GM21423 (cell line): ENCODE results near the gene TAB2.

ENCODE experiments used
- ATAC-seq: cut with Tn5 transposase; IDR thresholded peaks from one replicate; pipeline ENCODE4 v1.9.1; 2021; ENCODE audit warnings: mild to moderate bottlenecking, moderate library complexity; ENCODE audit not compliant: unreplicated experiment

TAB2 gene

DNA sequence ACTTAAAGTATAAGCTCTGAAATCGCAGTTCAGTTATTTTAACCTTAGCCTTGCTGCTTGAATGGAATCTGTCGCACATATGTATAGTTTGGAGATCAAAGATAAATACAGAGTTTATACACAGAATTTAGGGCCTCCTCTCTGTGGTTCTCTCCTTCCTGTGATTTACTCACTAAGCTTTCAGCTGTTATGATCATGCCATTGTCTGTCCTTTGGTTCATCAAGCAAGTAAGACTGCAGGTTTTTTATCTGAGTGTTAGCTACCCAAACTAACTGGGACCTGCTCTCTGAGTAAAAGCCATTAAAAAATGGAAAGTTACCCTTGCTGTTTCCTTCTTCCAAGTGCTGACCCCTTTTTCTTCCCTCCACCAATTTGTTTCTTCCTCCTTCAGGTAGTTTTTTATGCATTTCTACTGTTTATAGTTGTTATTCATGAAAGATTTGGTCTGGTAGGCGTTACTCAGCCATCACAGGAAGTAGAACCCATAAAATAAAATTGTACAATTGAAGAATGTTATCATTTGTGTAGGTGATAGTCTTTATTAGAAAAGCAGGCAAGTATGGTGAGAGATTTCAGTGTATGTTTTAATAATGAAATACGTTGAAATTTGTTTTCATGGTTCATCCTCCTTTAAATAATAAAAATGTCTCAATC is 48.9 kb downstream of the TAB2 start:
- ATAC-seq, result no peak

DNA sequence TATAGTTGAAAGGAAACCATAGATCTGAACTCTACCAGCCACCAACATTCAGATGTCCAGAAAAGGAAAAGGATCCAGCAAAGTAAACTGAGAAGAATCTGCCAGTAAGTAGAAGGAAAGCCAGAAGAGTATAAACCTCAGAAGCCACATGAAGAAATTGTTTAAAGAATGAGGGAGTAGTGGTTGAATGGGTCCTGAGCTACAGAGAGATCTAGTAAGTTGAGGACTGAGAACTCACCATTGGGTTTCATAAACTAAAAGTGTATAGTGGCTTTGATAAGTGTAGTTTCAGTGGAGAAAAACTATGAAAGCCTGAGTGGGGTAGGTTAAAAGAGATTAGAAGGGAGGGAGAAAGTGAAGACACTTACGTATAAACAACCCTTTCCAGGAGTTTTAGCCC is 50.6 kb downstream of the TAB2 start:
- no peak for ATAC-seq

DNA sequence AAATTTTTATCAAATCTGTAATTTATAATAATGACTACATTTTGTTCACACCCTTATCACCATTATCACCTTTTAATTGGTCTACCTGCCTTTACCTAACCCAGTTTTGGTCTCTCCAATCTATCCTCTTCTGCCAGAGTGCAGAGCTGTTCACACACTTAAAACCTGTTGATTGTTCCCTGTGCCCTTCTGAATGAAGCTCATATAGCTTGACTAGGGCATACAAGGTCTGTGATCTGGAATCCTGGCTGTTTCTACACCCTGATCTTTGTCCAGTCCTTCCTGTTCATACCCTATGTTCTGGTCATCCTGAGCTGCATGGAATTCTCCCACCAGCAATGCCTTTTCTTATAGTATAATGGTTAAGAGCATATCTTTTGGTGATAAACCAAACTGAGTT is 53.6 kb downstream of the TAB2 start:
- ATAC-seq, result no peak

DNA sequence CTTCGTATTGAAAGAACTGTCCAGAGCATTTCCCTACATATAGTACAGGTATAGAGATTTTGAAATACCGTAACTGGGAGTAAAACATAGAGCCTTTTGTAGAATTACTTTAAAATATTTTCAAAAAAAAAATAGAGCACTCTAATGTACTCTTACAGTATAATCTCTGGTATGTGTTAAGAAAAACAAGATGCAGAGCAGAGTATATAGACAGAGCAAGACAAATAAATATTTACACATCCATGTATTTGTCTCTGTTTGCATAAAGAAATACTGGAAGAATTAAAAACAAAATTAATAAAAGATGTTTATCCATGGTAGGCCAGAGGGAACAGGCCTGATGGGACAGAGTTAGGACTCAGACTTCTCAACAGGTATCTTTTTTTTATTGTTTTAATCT is 54.5 kb downstream of the TAB2 start:
- no peak for ATAC-seq

DNA sequence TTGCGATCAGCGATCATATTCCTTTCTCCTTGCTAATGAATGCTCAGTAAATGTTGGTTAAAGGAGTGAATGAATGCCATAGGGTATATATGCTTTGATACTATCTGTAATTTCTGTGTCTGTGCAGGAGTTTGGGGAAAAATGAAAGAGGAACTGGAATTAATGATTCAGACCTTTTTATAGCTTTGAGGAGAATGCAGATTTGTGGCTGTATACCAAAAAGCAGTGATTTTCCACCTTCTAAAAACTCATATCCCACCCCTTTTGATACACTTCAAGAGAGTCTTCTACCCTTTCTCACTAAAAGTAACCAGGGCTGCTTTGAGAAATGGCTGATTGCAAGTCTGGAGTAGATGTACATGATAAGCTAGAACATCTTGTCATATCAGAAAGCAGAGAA is 56.0 kb downstream of the TAB2 start:
- no peak for ATAC-seq

DNA sequence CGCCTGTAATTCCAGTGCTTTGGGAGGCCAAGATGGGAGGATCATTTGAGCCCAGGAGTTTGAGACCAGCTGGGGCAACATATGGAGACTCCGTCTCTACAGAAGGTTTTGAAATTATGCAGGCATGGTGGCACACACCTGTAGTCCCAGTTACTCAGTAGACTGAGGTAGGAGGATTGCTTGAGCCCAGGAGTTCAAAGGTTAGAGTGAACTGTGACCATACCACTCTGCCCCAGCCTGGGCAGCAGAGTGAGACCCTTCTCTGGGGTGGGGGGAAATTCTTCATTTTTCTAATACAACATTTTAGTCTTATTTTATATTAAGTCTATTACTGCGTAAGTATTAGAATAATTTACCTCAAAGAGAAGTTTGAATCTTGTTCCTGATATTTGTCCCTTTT is 62.5 kb downstream of the TAB2 start:
- no peak for ATAC-seq

DNA sequence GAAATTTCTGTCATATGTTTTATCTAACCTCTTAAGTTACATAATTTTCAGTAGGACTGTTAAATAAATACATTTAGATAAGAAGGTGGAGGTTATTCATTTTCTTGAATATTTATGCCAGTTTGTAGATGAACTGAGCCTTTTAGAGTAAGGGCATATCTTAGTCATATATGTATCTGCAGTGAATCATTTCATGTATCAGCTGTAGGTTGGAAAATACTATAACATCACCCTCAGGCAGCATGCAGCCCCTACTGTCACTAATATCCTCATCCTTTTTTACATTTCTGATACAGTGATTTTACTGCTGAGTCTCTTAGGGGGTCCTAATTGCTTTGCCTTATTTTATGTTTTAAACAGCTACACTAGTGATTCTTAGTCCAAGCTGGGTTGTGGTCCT is 63.0 kb downstream of the TAB2 start:
- no peak for ATAC-seq

DNA sequence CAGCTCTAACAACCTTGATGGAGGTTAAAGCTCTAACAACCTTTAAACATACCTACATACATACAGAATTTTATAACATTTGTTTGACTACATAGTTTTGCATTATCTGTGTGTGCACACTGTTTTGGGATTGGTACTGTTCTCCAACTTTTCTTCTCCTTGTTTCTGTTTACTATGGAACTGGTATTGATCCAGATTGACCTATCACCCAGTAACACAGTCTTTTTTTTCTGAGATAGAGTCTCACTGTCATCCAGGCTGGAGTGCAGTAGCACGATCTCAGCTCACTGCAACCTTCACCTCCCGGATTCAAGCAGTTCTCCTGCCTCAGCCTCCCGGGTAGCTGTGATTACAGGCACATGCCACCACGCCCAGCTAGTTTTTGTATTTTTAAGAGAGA is 65.9 kb downstream of the TAB2 start:
- ATAC-seq, result no peak

DNA sequence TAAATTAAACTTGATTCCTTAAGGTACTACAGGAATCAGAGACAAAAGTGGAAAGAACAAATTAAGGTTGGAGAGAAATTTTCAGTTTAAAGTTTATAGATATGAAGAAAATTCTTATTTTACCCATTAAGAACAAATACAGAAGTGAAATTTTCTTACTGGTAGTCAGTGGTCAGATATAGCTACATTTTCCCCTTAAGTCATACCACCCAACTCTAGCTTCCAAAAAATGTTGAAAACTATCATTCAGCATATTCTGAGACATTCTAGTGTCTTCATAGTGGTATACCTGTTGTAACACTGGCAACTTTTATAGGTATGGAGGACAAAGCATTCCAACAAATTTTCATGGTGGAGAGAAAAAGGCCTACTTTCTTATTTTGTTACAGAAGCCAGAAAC is 67.0 kb downstream of the TAB2 start:
- ATAC-seq, result no peak

DNA sequence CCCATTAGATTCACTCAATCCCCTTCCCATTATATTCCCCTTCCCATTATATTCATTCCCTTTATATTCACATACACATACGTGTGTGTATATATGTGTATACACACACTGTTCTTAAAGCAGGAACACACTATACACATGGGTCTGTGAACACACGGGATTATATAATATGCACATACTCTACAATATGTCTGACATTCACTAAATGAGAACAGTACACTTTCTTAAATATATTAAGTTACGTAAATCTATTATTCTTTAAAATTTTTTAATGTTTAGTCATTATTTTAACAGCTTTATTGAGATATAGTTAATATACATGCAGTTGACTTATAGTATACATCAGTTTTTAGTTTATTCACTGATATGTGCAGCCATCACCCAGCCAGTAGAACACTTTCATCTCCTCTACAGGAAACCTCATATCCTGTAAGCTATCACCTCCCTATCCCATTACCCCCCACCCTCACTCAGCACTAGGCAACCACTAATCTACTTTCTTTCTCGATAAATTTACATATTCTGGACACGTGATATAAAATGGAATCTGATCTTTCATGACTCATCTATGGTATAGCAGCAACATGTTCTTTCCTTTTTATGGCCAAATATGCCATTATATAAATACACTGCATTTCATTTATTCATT is 68.6 kb downstream of the TAB2 start:
- ATAC-seq, result no peak

DNA sequence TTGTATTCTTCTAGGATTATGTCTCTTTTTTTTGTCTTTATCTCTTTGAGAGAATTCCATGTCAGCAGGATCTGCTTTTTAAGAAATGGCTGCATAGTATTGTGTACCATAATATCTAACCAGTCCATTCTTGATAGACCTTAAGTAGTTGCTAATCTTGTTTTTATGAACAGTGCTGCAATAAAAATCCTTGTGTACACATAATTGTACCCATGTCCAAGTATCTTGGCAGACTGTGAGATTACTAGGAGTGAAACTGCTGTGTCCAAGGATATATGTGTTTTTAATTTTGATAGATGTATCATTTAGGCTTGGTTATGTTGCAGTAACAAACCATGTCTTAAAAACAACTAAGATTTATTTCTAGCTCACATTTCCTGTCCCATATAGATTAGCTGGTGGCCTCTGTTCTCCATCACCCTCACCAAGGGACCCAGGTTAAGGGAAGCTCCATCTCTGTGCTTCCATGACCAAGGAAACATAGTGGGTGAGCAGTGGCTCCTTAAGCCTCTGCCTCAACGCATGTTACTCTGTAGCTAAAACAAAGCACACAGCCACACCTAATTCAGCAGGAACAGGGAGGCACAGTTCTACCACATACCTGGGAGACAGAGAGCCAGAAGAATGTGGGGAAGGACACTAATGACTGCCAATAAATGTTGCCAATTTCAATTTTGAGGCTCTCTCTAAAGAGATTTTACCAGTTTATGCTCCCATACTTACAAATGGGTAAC is 70.4 kb downstream of the TAB2 start:
- ATAC-seq, result no peak

DNA sequence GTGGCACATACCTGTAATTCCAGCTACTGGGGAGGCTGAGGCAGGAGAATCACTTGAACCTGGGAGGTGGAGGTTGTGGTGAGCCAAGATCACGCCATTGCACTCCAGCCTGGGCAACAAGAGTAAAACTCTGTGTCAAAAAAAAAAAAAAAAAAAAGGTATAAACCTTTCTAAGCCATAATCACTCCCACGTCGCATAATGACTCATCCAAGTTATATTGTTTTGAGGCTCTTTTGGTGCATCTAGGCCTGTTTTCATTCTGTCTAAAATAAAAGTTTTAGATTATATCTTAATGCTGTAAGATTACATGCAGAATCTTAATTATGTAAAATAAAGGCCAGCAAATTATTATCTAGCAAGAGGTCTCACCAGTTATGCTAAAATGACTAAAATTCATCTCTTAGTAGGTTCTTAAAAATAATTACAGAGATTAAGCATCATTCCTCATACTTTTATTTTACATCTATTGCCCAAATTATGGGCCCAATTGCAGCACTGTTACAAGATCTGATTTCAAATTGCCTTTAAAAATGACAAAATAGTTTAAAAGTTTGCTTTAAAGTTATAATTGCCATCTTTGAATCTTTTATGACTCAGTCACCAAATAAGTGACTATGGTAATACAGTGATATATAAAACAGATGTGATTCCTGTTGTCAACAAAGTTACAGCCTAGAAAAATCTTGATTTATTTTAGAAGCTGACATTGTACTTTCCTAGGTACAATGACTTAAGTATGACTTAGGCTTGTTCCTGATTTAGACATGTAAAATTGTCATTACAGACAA is 72.2 kb downstream of the TAB2 start:
- ATAC-seq, result no peak

DNA sequence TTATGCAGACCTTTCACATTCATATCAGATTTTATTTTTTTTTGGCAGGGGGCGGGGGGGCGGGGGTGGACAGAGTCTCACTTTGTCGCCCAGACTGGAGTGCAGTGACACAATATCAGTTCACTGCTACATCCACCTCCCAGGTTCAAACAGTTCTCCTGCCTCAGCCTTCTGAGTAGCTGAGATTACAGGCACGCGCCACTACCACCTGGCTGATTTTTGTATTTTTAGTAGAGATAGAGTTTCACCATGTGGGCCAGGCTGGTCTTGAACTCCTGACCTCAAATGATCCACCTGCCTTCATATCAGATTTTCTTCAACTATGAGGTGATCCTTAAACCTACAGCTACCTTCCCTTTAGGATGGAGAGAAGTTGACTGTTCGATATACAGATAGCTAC is 74.6 kb downstream of the TAB2 start:
- no peak for ATAC-seq

DNA sequence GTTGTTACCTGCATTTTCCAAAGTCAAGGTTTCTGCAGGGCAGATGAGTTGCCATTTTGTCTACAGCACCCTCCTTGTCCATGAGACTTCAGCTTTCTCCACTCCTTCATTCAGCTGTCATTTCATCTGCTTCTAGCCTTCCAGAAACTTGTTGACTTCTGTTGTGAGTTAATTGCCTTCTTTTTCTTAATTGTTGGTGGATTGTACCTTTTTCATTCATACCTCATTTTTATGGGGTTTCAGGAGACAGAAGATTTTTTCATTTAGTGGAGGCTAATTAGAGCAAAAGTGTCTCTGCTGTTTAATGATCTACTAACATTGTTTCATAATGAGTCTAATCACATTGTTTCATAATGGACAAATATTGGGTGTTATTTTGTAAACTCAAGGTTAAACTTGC is 75.0 kb downstream of the TAB2 start:
- ATAC-seq, result no peak

DNA sequence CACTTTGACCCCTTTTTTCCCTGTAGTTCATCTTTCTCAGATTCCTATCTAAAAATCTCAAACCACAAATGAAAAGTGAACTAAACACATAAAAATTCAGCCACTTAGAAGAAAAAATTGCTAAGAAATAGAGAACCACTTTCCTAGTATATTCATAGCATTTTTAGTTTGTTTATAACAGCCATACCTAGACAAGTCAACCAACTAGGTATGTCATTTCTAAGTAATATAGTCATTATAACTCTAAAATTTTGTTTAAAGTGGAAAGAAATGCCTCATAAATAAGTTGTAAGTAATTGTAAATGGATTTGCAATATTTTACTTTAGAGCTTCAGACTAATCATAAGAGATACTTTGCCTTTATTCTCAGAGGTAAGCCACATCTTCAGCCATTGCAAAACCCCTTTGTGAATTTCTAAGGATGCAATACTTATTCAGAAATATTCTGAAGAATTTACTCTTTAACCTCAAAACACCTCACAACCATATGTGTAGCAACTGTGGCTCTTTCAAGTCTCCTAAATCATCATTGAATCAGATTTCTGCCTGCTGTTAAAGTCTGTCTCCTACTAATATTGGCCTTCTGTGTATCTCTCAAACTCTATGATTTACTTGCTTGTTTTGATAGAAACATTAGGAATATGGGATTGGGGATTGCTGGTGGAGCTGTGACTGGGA is 75.6 kb downstream of the TAB2 start:
- no peak for ATAC-seq

DNA sequence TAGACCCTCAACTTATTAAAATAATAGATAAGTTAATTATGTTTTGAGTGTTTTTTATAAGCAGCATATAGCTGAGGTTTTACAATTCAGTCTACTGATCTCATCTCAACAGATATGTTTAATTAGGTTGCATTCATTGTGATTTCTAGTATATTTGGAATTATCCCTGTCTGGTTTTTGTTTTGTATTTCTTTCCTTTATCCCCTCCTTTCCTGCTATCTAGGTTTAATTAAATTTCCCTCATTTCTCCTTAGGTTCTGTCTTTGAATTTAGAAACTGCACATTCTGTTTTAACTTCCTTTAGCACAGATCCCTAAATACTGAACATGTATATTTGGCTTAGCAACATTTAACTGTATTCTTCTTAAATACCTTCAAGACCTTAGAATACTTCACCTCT is 77.7 kb downstream of the TAB2 start:
- no peak for ATAC-seq

DNA sequence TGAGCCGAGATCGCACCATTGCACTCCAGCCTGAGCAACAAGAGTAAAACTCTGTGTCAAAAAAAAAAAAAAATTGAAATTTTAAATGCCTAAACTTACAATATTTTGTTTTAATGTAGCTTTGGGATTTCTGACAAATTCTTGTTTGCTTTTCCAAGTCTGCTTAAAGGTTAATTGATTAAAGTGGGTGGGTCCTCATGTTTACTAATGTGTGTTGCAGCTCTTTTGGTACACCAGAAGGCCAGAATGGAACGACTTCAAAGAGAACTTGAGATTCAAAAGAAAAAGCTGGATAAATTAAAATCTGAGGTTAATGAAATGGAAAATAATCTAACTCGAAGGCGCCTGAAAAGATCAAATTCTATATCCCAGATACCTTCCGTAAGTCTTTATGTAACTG is 79.9 kb downstream of the TAB2 start:
- ATAC-seq, result no peak

DNA sequence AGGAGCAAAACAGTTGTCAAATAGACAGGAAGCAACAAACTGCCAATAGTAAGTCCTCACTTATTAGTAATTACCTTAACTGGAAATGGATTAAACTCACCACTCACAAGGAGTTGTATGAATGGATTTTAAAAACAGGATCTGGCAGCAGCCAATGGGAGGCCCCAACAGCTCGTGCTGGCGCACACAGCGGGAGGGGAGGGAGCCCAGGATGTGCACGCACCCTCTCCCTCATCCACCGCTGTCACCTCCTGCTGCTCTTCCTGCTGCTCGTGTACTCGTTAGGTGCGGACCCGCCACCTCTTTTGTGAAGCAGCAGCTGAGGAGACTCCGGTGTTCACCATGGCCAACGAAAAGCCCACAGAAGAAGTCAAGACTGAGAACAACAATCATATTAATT is 82.5 kb downstream of the TAB2 start, which contains the start of gene SUMO4:
Gene SUMO4 (plus strand): TSS at position 213 of the 400 bp plus-strand sequence. CDS start 130 bp downstream, at position 343.
- no peak for ATAC-seq

DNA sequence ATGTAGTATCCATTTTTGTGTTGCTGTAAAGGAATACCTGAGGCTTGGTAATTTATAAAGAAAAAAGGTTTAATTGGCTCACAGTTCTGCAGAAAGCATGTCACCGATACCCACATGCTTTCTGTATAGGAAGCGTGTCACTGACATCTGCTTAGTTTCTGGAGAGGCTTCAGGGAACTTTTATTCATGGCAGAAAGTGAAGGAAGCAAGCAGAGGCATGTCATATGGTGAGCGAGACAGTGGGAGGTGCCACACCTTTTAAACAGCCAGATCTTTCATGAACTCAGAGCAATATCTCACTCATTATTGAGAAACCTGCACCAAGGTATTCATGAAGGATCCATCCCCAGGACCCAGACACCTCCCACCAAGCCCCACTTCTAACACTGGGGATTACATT is 86.0 kb downstream of the TAB2 start:
- ATAC-seq, result no peak

DNA sequence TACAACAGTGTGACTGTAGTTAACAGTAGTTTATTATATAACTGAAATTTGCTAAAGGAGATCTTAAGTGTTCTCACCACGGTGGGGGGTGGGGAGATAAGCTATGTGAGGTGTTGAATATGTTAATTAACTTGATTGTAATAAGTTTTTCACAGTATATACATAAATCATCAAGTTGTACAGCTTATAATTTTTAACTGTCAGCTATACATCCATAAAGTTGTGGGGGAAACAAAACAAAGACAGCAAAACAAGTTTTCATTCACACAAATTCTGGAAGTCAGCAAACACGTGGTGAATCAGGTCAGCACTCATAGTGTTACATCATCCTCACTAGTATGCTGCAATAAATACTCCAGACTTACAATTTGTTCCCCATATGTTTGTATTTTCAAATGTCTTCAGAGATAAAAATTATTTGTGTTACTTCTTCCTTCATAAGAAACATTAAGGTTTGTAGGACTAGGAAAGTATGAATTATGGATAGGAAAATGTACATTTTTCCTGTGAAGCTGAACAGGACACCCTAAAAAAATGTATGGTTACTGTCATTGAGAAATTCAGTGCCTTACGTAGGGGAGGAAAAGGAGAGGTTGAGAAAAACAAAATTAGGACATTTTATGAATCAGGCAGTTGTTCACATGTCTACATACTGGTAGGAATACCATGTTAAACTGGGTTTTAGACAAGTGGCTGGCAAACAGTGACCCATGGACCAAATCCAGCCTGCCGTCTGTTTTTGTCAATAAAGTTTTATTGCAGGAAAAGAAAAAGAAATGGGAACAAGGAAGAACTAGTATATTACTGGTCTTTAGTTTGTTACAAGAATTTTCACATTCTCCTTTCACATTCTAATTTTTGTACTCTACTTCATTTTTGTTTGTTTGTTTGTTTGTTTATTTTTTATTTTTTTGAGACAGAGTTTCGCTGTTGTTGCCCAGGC is 88.6 kb downstream of the TAB2 start:
- ATAC-seq, result no peak
